Mucosa of rectum (tissue), 2 donors: Measurements from ENCODE around the gene EIF3L.

Experiments
- H3K27ac ChIP-seq, 2 donors: one replicate each; pipeline ENCODE4 v1.7.0; 2013; ENCODE audit warnings: inconsistent platforms in 2 of 2, low read depth in 2 of 2, low read length in 2 of 2
- H3K27me3 ChIP-seq, 2 donors: one replicate each; pipeline ENCODE4 v1.7.0; 2013; ENCODE audit warnings: low read length in 2 of 2; ENCODE audit not compliant: control insufficient read depth in 2 of 2, insufficient read depth in 2 of 2
- H3K36me3 ChIP-seq, 2 donors: one replicate each; pipeline ENCODE4 v1.7.0; 2013; ENCODE audit warnings: low read length in 2 of 2; ENCODE audit not compliant: control insufficient read depth in 2 of 2, insufficient read depth in 2 of 2
- H3K4me1 ChIP-seq, 2 donors: one replicate each; pipeline ENCODE4 v1.7.0; 2013; ENCODE audit warnings: low read length in 2 of 2, mild to moderate bottlenecking in 1 of 2; ENCODE audit not compliant: control insufficient read depth in 2 of 2, insufficient read depth in 2 of 2
- H3K4me3 ChIP-seq, 2 donors: one replicate each; pipeline ENCODE4 v1.7.0; 2013; ENCODE audit warnings: low read length in 2 of 2
- H3K9ac ChIP-seq, 2 donors: one replicate each; pipeline ENCODE4 v1.7.0; 2013; ENCODE audit warnings: low read length in 2 of 2, low read depth in 1 of 2, mild to moderate bottlenecking in 1 of 2
- H3K9me3 ChIP-seq, 2 donors: one replicate each; pipeline ENCODE4 v1.7.0; 2013; ENCODE audit warnings: low read length in 2 of 2; ENCODE audit not compliant: control insufficient read depth in 2 of 2
- donor health status: healthy.
- donor health status: Normal muscosa, but diverticular disease.

The EIF3L gene

GRCh38 chr22:37926358-37926757, 77.1 kb downstream of the EIF3L start:
- H3K27ac ChIP-seq, result no peak overlapping the region
- no peaks in the 10 kb centered on the region for H3K4me1 ChIP-seq
- H3K9me3 ChIP-seq, result no peaks in the 10 kb centered on the region
- H3K4me3 ChIP-seq, result no peak overlapping the region
- H3K36me3 ChIP-seq, result peaks cover 26 to 33% of the 10 kb centered on the region in 2 donors
- no peaks in the 10 kb centered on the region for H3K27me3 ChIP-seq
- H3K9ac ChIP-seq, result no peak overlapping the region

- H3K9me3 ChIP-seq, result no peaks in the 10 kb centered on the region
- no peak overlapping the region for H3K4me3 ChIP-seq
- no peak overlapping the region for H3K9ac ChIP-seq
- H3K27me3 ChIP-seq, result no peaks in the 10 kb centered on the region
- H3K4me1 ChIP-seq, result no peaks in the 10 kb centered on the region
- H3K36me3 ChIP-seq, result peaks cover 27 to 35% of the 10 kb centered on the region in 2 donors
- no peak overlapping the region for H3K27ac ChIP-seq
Measured at GRCh38 chr22:37926771-37927636, 77.8 kb downstream of the EIF3L start.

- no peaks in the 10 kb centered on the region for H3K9me3 ChIP-seq
- no peaks in the 10 kb centered on the region for H3K27me3 ChIP-seq
- no peaks in the 10 kb centered on the region for H3K4me1 ChIP-seq
- peaks cover 33 to 41% of the 10 kb centered on the region in 2 donors for H3K36me3 ChIP-seq
- no peak overlapping the region for H3K27ac ChIP-seq
- no peak overlapping the region for H3K9ac ChIP-seq
- H3K4me3 ChIP-seq, result no peak overlapping the region
Measured at GRCh38 chr22:37927637-37927936, 78.4 kb downstream of the EIF3L start.

GRCh38 chr22:37929390-37929789, 80.2 kb downstream of the EIF3L start:
- no peaks in the 10 kb centered on the region for H3K9me3 ChIP-seq
- H3K4me1 ChIP-seq, result peaks cover 10 to 11% of the 10 kb centered on the region in 2 donors
- H3K4me3 ChIP-seq, result no peak overlapping the region
- peaks cover 42 to 45% of the 10 kb centered on the region in 2 donors for H3K36me3 ChIP-seq
- H3K27me3 ChIP-seq, result no peaks in the 10 kb centered on the region
- no peak overlapping the region for H3K9ac ChIP-seq
- no peak overlapping the region for H3K27ac ChIP-seq

GRCh38 chr22:37930270-37930951, 81.2 kb downstream of the EIF3L start:
- Histone ChIP-seq H3K36me3 (peaks cover 38 to 41% of the 10 kb centered on the region in 2 donors), H3K27me3 (no peaks in the 10 kb centered on the region), H3K9me3 (no peaks in the 10 kb centered on the region), H3K4me3 (no peak overlapping the region), H3K27ac (no peak overlapping the region), H3K9ac (no peak overlapping the region), H3K4me1 (peaks cover 10 to 11% of the 10 kb centered on the region in 2 donors)

GRCh38 chr22:37930952-37931440, 81.8 kb downstream of the EIF3L start:
- Histone ChIP-seq H3K36me3 (peaks cover 38% of the 10 kb centered on the region in 2 donors), H3K4me1 (peaks cover 10 to 11% of the 10 kb centered on the region in 2 donors), H3K4me3 (no peak overlapping the region), H3K27ac (no peak overlapping the region), H3K9ac (no peak overlapping the region), H3K9me3 (no peaks in the 10 kb centered on the region), H3K27me3 (no peaks in the 10 kb centered on the region)

- H3K4me1 ChIP-seq, result peaks cover 10 to 11% of the 10 kb centered on the region in 2 donors
- no peak overlapping the region for H3K27ac ChIP-seq
- no peak overlapping the region for H3K4me3 ChIP-seq
- no peaks in the 10 kb centered on the region for H3K9me3 ChIP-seq
- no peaks in the 10 kb centered on the region for H3K27me3 ChIP-seq
- no peak overlapping the region for H3K9ac ChIP-seq
- peaks cover 30 to 33% of the 10 kb centered on the region in 2 donors for H3K36me3 ChIP-seq
Measured at GRCh38 chr22:37931893-37932389, 82.7 kb downstream of the EIF3L start.

GRCh38 chr22:37932401-37932800, 83.2 kb downstream of the EIF3L start:
- no peak overlapping the region for H3K4me3 ChIP-seq
- no peak overlapping the region for H3K9ac ChIP-seq
- peaks cover 10 to 11% of the 10 kb centered on the region in 2 donors for H3K4me1 ChIP-seq
- no peaks in the 10 kb centered on the region for H3K9me3 ChIP-seq
- no peak overlapping the region for H3K27ac ChIP-seq
- H3K27me3 ChIP-seq, result no peaks in the 10 kb centered on the region
- H3K36me3 ChIP-seq, result peaks cover 28 to 31% of the 10 kb centered on the region in 2 donors

- Histone ChIP-seq H3K36me3 (peaks cover 33% of the 10 kb centered on the region in 2 donors), H3K27ac (peak overlapping the region; percentile 60 to 61), H3K9me3 (no peaks in the 10 kb centered on the region), H3K4me3 (no peak overlapping the region), H3K27me3 (no peaks in the 10 kb centered on the region), H3K4me1 (peaks cover 10 to 11% of the 10 kb centered on the region in 2 donors), H3K9ac (no peak overlapping the region)
Measured at GRCh38 chr22:37932821-37933578, 83.8 kb downstream of the EIF3L start.
